Measurements from ENCODE around the gene ADARB2. TPM values are rescaled to one million over a fixed set of nuclear protein-coding genes. Genes with fewer than 3 reads are reported as not detected.

Gene ADARB2
- total RNA-seq, 1 donor from 2014 or later: 0.80 TPM

DNA sequence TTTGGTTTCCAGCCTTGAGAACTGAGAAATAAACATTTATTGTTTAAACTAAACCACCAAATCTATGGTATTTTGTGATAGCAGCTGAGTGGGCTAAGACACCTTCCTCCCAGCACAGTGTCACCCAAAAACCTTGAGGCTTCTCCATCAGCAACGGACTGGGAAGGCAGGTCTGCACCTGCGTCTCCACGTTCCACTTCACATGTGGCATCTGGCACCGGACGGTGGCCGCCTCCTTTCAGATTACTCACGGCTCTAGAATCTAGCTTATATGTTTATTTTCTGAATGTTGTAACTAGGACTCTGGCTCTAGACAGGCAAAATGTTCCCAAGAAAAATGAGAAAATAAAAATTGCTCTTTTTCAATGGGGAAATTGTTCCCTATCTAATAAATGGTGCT is 201.0 kb downstream of the ADARB2 start:
- ATAC-seq (no peak), DNase-seq (no peak)
- H3K36me3 ChIP-seq: no peaks in the 10 kb centered on the region
- no peak overlapping the region for H3K27ac ChIP-seq
- no peaks in the 10 kb centered on the region for H3K9me3 ChIP-seq
- H3K27me3 ChIP-seq (ENCODE audit: low read depth): no peaks in the 10 kb centered on the region
- no peak overlapping the region for H3K4me3 ChIP-seq
- H3K4me1 ChIP-seq: no peaks in the 10 kb centered on the region
- no peak for TF ChIP-seq CTCF (IDR thresholded peaks at IDR 0.05)
- intact Hi-C loops (cut with DNase I): no loop called here

GRCh38 chr10:1535301-1535965 is 201.9 kb downstream of the ADARB2 start:
- intact Hi-C loops (cut with DNase I): no loop called here
- Histone ChIP-seq H3K4me1 (no peaks in the 10 kb centered on the region), H3K27me3 (ENCODE audit: low read depth) (no peaks in the 10 kb centered on the region), H3K36me3 (no peaks in the 10 kb centered on the region), H3K9me3 (no peaks in the 10 kb centered on the region), H3K4me3 (no peak overlapping the region), H3K27ac (no peak overlapping the region)
- ATAC-seq: no peak
- no peak for TF ChIP-seq CTCF (IDR thresholded peaks at IDR 0.05)
- no peak for DNase-seq

DNA sequence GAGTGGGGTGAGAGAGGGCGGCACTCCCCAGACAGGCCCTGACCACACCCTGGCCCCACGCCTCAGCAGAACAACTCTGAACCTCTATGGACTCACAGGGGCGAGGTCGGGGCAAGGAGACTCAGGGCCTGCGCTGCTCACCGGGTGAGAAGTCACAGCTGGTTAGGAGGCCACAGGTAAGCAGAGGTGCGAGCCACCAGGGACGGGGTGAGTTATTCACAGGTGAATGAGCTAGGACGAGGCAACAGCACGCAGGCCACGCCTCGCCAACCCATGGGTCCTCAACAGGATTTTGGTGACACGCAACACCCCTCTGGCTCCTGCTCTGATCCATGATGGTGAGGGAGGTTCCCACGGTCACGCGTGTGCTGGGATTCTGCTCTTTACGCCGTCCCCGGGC is 202.5 kb downstream of the ADARB2 start:
- ATAC-seq (no peak), DNase-seq (no peak)
- Histone ChIP-seq H3K9me3 (no peaks in the 10 kb centered on the region), H3K4me3 (no peak overlapping the region), H3K27ac (no peak overlapping the region), H3K36me3 (no peaks in the 10 kb centered on the region), H3K4me1 (no peaks in the 10 kb centered on the region), H3K27me3 (ENCODE audit: low read depth) (no peaks in the 10 kb centered on the region)
- intact Hi-C loops (cut with DNase I): no loop called here
- no peak for TF ChIP-seq CTCF (IDR thresholded peaks at IDR 0.05)

- intact Hi-C loops (cut with DNase I): no loop called here
- Histone ChIP-seq H3K36me3 (no peaks in the 10 kb centered on the region), H3K4me1 (no peaks in the 10 kb centered on the region), H3K9me3 (no peaks in the 10 kb centered on the region), H3K4me3 (no peak overlapping the region), H3K27me3 (ENCODE audit: low read depth) (no peaks in the 10 kb centered on the region), H3K27ac (no peak overlapping the region)
- DNase-seq (no peak), ATAC-seq (no peak)
- no peak for TF ChIP-seq CTCF (IDR thresholded peaks at IDR 0.05)
Measured at GRCh38 chr10:1532636-1533035, 204.7 kb downstream of the ADARB2 start.

GRCh38 chr10:1531883-1532597 is 205.3 kb downstream of the ADARB2 start:
- no peaks in the 10 kb centered on the region for H3K4me1 ChIP-seq
- TF ChIP-seq CTCF (IDR thresholded peaks at IDR 0.05): no peak
- no peaks in the 10 kb centered on the region for H3K36me3 ChIP-seq
- DNase-seq: no peak
- intact Hi-C loops (cut with DNase I): no loop called here
- ATAC-seq: no peak
- no peaks in the 10 kb centered on the region for H3K27me3 ChIP-seq (ENCODE audit: low read depth)
- no peak overlapping the region for H3K4me3 ChIP-seq
- H3K9me3 ChIP-seq: no peaks in the 10 kb centered on the region
- no peak overlapping the region for H3K27ac ChIP-seq
